Neuronal stem cell (in vitro differentiated cells): ENCODE measurements around the gene GMPR. TPM values are rescaled to one million over a fixed set of nuclear protein-coding genes. Genes with fewer than 3 reads are reported as not detected.

Source experiments
- DNase-seq: peaks from one replicate; pipeline ENCODE4 v3.0.0-alpha.2; 2013; ENCODE audit warnings: low spot score
- H2AFZ ChIP-seq: one replicate; pipeline ENCODE4 v1.6.1; 2013; ENCODE audit warnings: mild to moderate bottlenecking, low read length, inconsistent platforms
- H2AK5ac ChIP-seq: 2 replicates; pipeline ENCODE4 v1.6.1; 2013; ENCODE audit warnings: low read depth, mild to moderate bottlenecking, inconsistent platforms, low read length, moderate library complexity, mixed read lengths
- H2BK120ac ChIP-seq: 2 replicates; pipeline ENCODE4 v1.6.1; 2013; ENCODE audit warnings: low read depth, mild to moderate bottlenecking, inconsistent platforms, low read length, moderate library complexity, mixed read lengths
- H2BK12ac ChIP-seq: one replicate; pipeline ENCODE4 v1.6.1; 2013; ENCODE audit warnings: low read length, inconsistent platforms
- H2BK15ac ChIP-seq: 2 replicates; pipeline ENCODE4 v1.6.1; 2013; ENCODE audit warnings: mild to moderate bottlenecking, low read length, inconsistent platforms, mixed read lengths
- H2BK5ac ChIP-seq: one replicate; pipeline ENCODE4 v1.6.1; 2013; ENCODE audit warnings: inconsistent platforms, mild to moderate bottlenecking, low read length, moderate library complexity
- H3K14ac ChIP-seq: one replicate; pipeline ENCODE4 v1.6.1; 2013; ENCODE audit warnings: low read length, inconsistent platforms
- H3K18ac ChIP-seq: 2 replicates; pipeline ENCODE4 v1.6.1; 2013; ENCODE audit warnings: low read length, inconsistent platforms
- H3K23ac ChIP-seq: 2 replicates; pipeline ENCODE4 v1.6.1; 2013; ENCODE audit warnings: low read depth, mild to moderate bottlenecking, mixed read lengths, low read length, inconsistent platforms; ENCODE audit not compliant: poor library complexity
- H3K27ac ChIP-seq: replicated peaks from 3 replicates; pipeline ENCODE4 v1.5.1; 2013; ENCODE audit warnings: low read length, inconsistent platforms
- H3K27me3 ChIP-seq, 3 experiments: 2 replicates each; pipeline ENCODE4 v1.6.1; 2013; ENCODE audit warnings: low read length in 3 of 3, mild to moderate bottlenecking in 2 of 3, inconsistent platforms in 1 of 3, low read depth in 1 of 3, mixed read lengths in 1 of 3, moderate library complexity in 1 of 3; ENCODE audit not compliant: control insufficient read depth in 3 of 3, insufficient read depth in 3 of 3
- H3K36me3 ChIP-seq, 2 donors: replicated peaks in 1 of 2; 2 replicates each; pipeline ENCODE4 v1.6.1; 2013; ENCODE audit warnings: low read length in 2 of 2; ENCODE audit not compliant: control insufficient read depth in 2 of 2, insufficient read depth in 2 of 2
- H3K4ac ChIP-seq: 2 replicates; pipeline ENCODE4 v1.6.1; 2013; ENCODE audit warnings: inconsistent platforms, mild to moderate bottlenecking, low read length, moderate library complexity
- H3K4me1 ChIP-seq, 2 donors: 1 replicate in 1 of 2; 2 replicates in 1 of 2; pipeline ENCODE4 v1.6.1; 2013; ENCODE audit warnings: low read length in 2 of 2, low read depth in 1 of 2; ENCODE audit not compliant: control insufficient read depth in 2 of 2, insufficient read depth in 1 of 2
- H3K4me2 ChIP-seq: one replicate; pipeline ENCODE4 v1.6.1; 2013; ENCODE audit warnings: mild to moderate bottlenecking, low read length, inconsistent platforms; ENCODE audit not compliant: insufficient read depth, poor library complexity, severe bottlenecking
- H3K4me3 ChIP-seq, 2 donors: 2 replicates each; pipeline ENCODE4 v1.5.1; 2013; ENCODE audit warnings: low read length in 2 of 2, mild to moderate bottlenecking in 2 of 2, inconsistent platforms in 1 of 2, moderate library complexity in 1 of 2
- H3K79me1 ChIP-seq: one replicate; pipeline ENCODE4 v1.6.1; 2013; ENCODE audit warnings: low read depth, mild to moderate bottlenecking, inconsistent platforms, low read length, moderate library complexity
- H3K9ac ChIP-seq: one replicate; pipeline ENCODE4 v1.6.1; 2013; ENCODE audit warnings: mild to moderate bottlenecking, low read depth, low read length, inconsistent platforms; ENCODE audit not compliant: poor library complexity
- H3K9me3 ChIP-seq, 2 donors: replicated peaks in 1 of 2; 2 replicates each; pipeline versions ENCODE3 to v1.6.1; 2013; ENCODE audit warnings: low read length in 2 of 2, mild to moderate bottlenecking in 2 of 2, inconsistent platforms in 1 of 2, low read depth in 1 of 2, mixed read lengths in 1 of 2, moderate library complexity in 1 of 2; ENCODE audit not compliant: control insufficient read depth in 2 of 2, insufficient read depth in 1 of 2
- H4K8ac ChIP-seq: one replicate; pipeline ENCODE4 v1.6.1; 2013; ENCODE audit warnings: low read depth, mild to moderate bottlenecking, inconsistent platforms, low read length, moderate library complexity
- H4K91ac ChIP-seq: one replicate; pipeline ENCODE4 v1.6.1; 2013; ENCODE audit warnings: low read length, low read depth, mild to moderate bottlenecking, inconsistent platforms; ENCODE audit not compliant: poor library complexity
- WGBS, 2 donors: extraction: QIAGEN DNeasy Blood & Tissue Kit; methylation state at CpG; one replicate each; pipeline ENCODE4 v1.1.7; 2013; ENCODE audit warnings: missing lambda C conversion rate in 2 of 2, mixed read lengths in 1 of 2; ENCODE audit not compliant: insufficient read length in 2 of 2, insufficient replicate concordance in 1 of 2; ENCODE audit errors: extremely low coverage in 2 of 2; 5-methylcytosine and 5-hydroxymethylcytosine counted together
- polyA plus RNA-seq, 2 experiments: library from polyadenylated mRNA; stranded (reverse); fragments of 200-250 nt; gene quantifications; one replicate each; pipeline ENCODE4 v1.2.3, GENCODE V29; 2013

The GMPR gene
- polyA plus RNA-seq (2013, experiment 1 of 2) = 0.20 TPM
- 0.54 TPM for polyA plus RNA-seq (2013, experiment 2 of 2)

DNA sequence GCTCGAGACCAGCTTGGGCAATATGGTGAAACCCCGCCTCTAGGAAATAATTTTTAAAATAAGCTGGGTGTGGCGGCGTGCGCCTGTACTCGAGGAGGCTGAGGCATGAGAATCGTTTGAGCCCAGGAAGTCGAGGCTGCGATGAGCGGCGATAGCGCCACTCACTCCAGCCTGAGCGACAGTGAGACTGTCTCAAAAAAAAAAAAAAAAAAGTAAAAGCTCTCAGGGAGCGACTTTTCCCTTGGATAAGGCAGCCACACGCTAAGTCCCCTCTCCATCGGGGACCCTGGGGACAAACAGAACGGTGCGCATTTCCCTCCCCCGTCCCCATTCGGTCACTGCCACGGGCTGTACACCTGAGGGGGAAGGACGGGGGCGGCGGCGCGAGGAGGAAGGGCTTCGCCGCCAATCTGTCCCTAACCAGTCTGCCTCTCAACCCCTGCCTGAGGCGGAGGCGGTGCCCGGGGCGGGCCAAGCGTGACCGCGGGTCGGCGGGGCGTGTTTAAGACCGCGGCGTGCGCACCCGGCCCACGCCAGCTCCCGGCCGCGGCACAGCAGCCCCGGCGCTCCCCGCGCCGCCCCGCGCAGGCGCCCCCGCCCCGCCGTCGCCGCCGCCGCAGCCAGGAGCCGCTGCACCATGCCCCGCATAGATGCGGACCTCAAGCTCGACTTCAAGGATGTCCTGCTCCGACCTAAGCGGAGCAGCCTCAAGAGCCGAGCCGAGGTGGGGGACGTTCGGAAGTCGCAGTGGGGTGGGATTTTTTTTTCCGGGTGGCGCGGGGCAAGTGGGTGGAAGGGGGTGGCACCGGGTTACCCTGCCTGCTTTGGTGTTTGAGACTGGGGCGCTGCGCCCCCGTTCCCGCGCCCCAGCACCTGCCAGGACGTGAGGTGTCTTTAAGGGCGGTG lies at the start of gene GMPR:
TSS of gene GMPR (plus strand) at position 531 of the 906 bp plus-strand sequence. CDS start at position 638, 107 bp downstream.
- Histone ChIP-seq H2BK15ac (peak within 1 kb of the TSS; percentile 35), H4K8ac (no peak within 1 kb of the TSS), H3K79me1 (no peaks in the 10 kb centered on the region), H3K27me3 (peaks cover 5 to 77% (median 27%) of the 10 kb centered on the region in 3 experiments), H2BK5ac (no peak within 1 kb of the TSS), H3K4ac (no peak within 1 kb of the TSS), H3K27ac (no peak within 1 kb of the TSS), H3K4me3 (peak within 1 kb of the TSS; percentile 43 to 79), H4K91ac (no peak within 1 kb of the TSS), H3K36me3 (no peaks in the 10 kb centered on the region), H2BK120ac (no peak within 1 kb of the TSS), H3K23ac (no peak within 1 kb of the TSS), H2AFZ (peak within 1 kb of the TSS; percentile 96), H3K4me1 (peaks cover 3 to 7% of the 10 kb centered on the region in 2 donors), H3K4me2 (peak within 1 kb of the TSS; percentile 92), H3K14ac (no peak within 1 kb of the TSS), H2AK5ac (no peak within 1 kb of the TSS), H3K18ac (peak within 1 kb of the TSS; percentile 78), H2BK12ac (no peak within 1 kb of the TSS), H3K9me3 (no peaks in the 10 kb centered on the region), H3K9ac (peak within 1 kb of the TSS; percentile 77)
- DNase-seq = peak; percentile 24
- no CpG with 5 or more reads among the region's 84 CpGs for WGBS, 2 donors

DNA sequence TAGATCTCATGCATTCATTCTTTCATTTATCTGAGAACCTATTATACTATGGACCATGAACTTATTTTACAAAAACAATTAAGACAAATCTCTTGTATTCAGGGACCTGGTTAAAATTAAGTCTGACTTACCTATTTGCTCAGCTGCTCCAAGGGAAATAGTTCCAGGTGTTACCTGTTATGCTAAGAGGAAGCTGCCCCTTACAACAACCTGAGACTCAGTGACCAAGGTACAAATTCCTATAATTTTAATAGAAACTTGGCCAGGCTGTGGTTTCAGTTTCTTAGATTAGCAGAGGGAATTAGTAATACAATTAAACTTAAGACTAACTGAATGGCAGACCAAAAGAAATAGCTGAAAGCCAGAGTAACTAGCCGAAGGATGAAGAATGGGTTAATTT lies 48.2 kb upstream of the GMPR start:
- Histone ChIP-seq H3K36me3 (no peaks in the 10 kb centered on the region), H3K4ac (no peak overlapping the region), H3K27ac (no peak overlapping the region), H3K23ac (no peak overlapping the region), H3K18ac (no peak overlapping the region), H2BK15ac (no peak overlapping the region), H2AK5ac (no peak overlapping the region), H3K9ac (no peak overlapping the region), H3K14ac (no peak overlapping the region), H4K8ac (no peak overlapping the region), H3K4me2 (no peak overlapping the region), H2AFZ (no peak overlapping the region), H3K27me3 (peaks cover 0 to 61% (median 0%) of the 10 kb centered on the region in 3 experiments), H2BK5ac (no peak overlapping the region), H2BK12ac (no peak overlapping the region), H3K79me1 (no peaks in the 10 kb centered on the region), H4K91ac (no peak overlapping the region), H3K4me3 (no peak overlapping the region), H2BK120ac (no peak overlapping the region), H3K9me3 (no peaks in the 10 kb centered on the region), H3K4me1 (no peaks in the 10 kb centered on the region)
- no CpG with 5 or more reads among the region's 1 CpG for WGBS, 2 donors
- DNase-seq = no peak

DNA sequence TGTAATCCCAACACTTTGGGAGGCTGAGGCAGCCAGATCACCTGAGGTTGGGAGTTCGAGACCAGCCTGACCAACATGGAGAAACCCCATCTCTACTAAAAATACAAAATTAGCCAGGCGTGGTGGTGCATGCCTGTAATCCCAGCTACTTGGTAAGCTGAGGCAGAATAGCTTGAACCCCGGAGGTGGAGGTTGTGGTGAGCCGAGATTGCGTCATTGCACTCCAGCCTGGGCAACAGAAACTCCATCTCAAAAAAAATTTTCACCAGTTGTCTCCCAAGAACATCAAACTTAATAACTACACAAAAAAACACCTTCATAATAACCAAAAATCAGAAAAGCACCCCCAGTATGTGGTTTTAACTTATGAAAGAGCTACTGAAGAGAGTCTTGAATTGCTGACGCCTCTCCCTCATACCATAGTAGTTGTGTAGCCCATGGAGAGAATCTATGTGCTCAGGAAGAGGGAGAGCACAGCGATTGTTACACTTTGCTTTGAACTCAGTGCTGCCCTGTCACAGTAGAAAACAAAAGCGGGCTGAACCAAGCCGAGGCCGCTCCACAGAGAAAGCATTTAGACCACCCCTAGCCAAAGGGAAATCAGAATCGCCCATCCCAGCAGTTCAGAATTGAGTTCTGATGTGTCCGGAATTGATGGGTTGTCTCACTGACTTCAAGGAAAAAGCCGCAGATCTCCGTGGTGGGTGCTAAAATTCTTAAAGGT lies 42.0 kb upstream of the GMPR start:
- no peak overlapping the region for H2AFZ ChIP-seq
- no peak overlapping the region for H4K91ac ChIP-seq
- no peaks in the 10 kb centered on the region for H3K79me1 ChIP-seq
- H3K36me3 ChIP-seq = no peaks in the 10 kb centered on the region
- H2BK120ac ChIP-seq = no peak overlapping the region
- no peak overlapping the region for H4K8ac ChIP-seq
- no peak overlapping the region for H2BK12ac ChIP-seq
- DNase-seq = no peak
- no peak overlapping the region for H2AK5ac ChIP-seq
- no peak overlapping the region for H3K4me2 ChIP-seq
- H3K14ac ChIP-seq = no peak overlapping the region
- no peak overlapping the region for H3K4me3 ChIP-seq
- H3K27me3 ChIP-seq = peaks cover 0 to 70% (median 0%) of the 10 kb centered on the region in 3 experiments
- H2BK15ac ChIP-seq = no peak overlapping the region
- no CpG with 5 or more reads among the region's 14 CpGs for WGBS, 2 donors
- no peaks in the 10 kb centered on the region for H3K9me3 ChIP-seq
- no peak overlapping the region for H3K23ac ChIP-seq
- H3K27ac ChIP-seq = no peak overlapping the region
- H3K9ac ChIP-seq = no peak overlapping the region
- H3K4me1 ChIP-seq = peaks cover 0 to 7% of the 10 kb centered on the region in 2 donors
- no peak overlapping the region for H3K18ac ChIP-seq
- no peak overlapping the region for H2BK5ac ChIP-seq
- no peak overlapping the region for H3K4ac ChIP-seq
